ENCODE data around the gene L3MBTL2. TPM values are rescaled to one million over a fixed set of nuclear protein-coding genes. Genes with fewer than 3 reads are reported as not detected.

The L3MBTL2 gene
- total and polyA plus RNA-seq, 2 experiments from 2014 or later: 12.1 to 20.1 TPM

DNA sequence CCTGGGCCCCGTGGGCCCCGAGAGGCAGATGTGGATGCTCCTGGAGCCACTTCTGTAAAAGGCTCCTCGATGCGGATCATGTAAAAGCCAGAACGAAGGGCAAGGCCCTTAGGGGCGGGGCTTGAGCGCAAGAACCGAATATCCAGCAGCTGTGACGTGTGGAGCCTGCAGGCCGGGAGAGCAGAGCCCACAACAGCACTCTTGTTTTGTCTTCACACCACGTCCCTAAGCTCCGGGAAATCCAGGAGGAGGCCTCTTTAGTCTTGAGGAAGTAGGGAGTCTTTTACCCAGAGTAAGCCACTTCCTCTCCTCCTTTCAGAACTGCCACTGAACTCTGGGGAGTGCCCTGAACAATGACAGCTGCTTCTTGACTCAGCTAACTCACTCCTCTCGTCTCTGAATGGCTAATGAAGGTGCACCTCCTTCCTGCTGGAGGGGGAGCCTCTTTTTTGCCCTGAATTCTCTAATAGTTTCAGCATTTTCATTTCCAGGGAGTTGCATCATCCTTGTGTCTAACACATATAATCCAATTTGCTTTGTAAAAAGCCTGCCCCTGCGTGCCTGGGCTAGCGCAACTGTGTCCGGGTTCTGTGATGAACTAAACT, 12.5 kb downstream of the L3MBTL2 start:
- peak overlapping the region; percentile 25 for H3K4me2 ChIP-seq
- H4K20me1 ChIP-seq (ENCODE audit: insufficient read depth, poor library complexity, severe bottlenecking): no peaks in the 10 kb centered on the region
- no peak overlapping the region for H3K4me3 ChIP-seq
- H2AFZ ChIP-seq: no peak overlapping the region
- H3K79me2 ChIP-seq: no peaks in the 10 kb centered on the region
- H3K27ac ChIP-seq: peak overlapping the region; percentile 71
- WGBS (ENCODE audit: low lambda C conversion rate, missing lambda C conversion rate): 73% methylated on average over 16 of the region's 16 CpGs
- H3K9me3 ChIP-seq (ENCODE audit: low read depth): no peaks in the 10 kb centered on the region
- peaks cover 3% of the 10 kb centered on the region for H3K4me1 ChIP-seq (ENCODE audit: insufficient read depth)
- no peaks in the 10 kb centered on the region for H3K9me2 ChIP-seq (replicated peaks; ENCODE audit: insufficient read depth)
- no peaks in the 10 kb centered on the region for H3K36me3 ChIP-seq (replicated peaks; ENCODE audit: insufficient read depth, low read depth)
- no peaks in the 10 kb centered on the region for H3K27me3 ChIP-seq
- DNase-seq (ENCODE audit: low spot score): peak; percentile 45
- TF ChIP-seq CTCF (IDR thresholded peaks at IDR 0.05; ENCODE audit: poor library complexity) (no peak), EZH2phosphoT487 (IDR thresholded peaks at IDR 0.05; ENCODE audit: low read depth, severe bottlenecking, unreplicated experiment) (no peak), EZH2 (IDR thresholded peaks at IDR 0.05; ENCODE audit: borderline replicate concordance) (no peak)

DNA sequence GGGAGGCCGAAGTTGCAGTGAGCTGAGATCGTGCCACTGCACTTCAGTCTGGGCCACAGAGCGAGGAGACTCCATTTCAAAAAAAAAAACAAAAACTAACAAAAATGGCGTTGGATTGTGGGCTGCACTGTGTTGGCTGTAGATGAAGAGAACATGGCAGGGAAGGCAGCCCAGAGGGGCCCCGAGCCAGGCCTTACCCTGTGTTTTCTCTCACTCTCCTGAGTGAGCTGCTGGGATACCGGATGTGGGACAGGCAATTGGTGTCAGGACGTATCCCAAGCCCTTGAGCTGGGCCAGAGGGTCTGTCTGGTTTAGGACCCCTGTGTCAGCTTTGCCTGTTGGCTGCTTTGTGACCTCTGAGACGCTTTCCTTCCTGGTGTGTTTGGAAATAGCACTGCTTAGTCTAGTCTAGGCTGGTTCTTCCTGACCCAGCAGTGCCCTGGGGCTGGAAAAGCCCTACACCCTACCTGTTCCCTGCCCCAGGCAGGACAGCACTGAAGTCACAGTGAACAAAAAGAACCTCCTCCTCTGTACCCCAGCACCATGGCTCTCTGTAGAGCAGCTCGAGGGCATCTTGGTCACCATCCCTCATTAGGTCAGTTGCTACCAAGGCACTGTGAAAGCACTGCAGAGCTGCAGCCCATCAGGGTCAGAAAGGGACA, 17.9 kb downstream of the L3MBTL2 start:
- Histone ChIP-seq H4K20me1 (ENCODE audit: insufficient read depth, poor library complexity, severe bottlenecking) (no peaks in the 10 kb centered on the region), H3K36me3 (replicated peaks; ENCODE audit: insufficient read depth, low read depth) (no peaks in the 10 kb centered on the region), H3K4me3 (no peak overlapping the region), H3K4me1 (ENCODE audit: insufficient read depth) (no peaks in the 10 kb centered on the region), H3K27me3 (no peaks in the 10 kb centered on the region), H3K27ac (no peak overlapping the region), H3K9me2 (replicated peaks; ENCODE audit: insufficient read depth) (no peaks in the 10 kb centered on the region), H3K79me2 (no peaks in the 10 kb centered on the region), H2AFZ (no peak overlapping the region), H3K9me3 (ENCODE audit: low read depth) (no peaks in the 10 kb centered on the region), H3K4me2 (no peak overlapping the region)
- no peak for DNase-seq (ENCODE audit: low spot score)
- WGBS (ENCODE audit: low lambda C conversion rate, missing lambda C conversion rate): 94% methylated on average over 9 of the region's 9 CpGs
- TF ChIP-seq CTCF (IDR thresholded peaks at IDR 0.05; ENCODE audit: poor library complexity) (no peak), EZH2phosphoT487 (IDR thresholded peaks at IDR 0.05; ENCODE audit: low read depth, severe bottlenecking, unreplicated experiment) (no peak), EZH2 (IDR thresholded peaks at IDR 0.05; ENCODE audit: borderline replicate concordance) (no peak)

DNA sequence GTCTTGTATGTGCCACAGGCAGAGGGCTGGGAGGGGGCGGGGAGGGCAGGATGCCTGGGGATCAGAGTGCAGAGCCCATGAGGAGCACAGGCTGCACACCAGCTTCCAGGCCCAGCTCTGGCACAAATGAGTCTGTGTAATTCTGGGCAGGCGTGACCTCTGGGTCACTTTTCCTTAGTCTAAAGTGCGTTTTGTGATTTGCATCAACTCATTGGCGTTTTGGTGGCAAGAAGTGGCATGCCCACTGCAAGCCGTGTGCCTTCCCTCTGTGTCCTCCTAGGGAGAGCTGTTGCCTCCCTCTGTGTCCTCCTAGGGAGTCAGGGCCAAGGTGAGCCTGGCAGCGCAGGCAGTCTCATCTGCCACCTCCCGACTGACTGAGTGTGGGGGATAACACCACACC, 18.4 kb downstream of the L3MBTL2 start:
- H4K20me1 ChIP-seq (ENCODE audit: insufficient read depth, poor library complexity, severe bottlenecking): no peaks in the 10 kb centered on the region
- H3K4me1 ChIP-seq (ENCODE audit: insufficient read depth): no peaks in the 10 kb centered on the region
- H3K27ac ChIP-seq: no peak overlapping the region
- no peak overlapping the region for H2AFZ ChIP-seq
- H3K4me3 ChIP-seq: no peak overlapping the region
- H3K79me2 ChIP-seq: no peaks in the 10 kb centered on the region
- no peak for DNase-seq (ENCODE audit: low spot score)
- no peaks in the 10 kb centered on the region for H3K36me3 ChIP-seq (replicated peaks; ENCODE audit: insufficient read depth, low read depth)
- H3K27me3 ChIP-seq: no peaks in the 10 kb centered on the region
- no peak overlapping the region for H3K4me2 ChIP-seq
- H3K9me3 ChIP-seq (ENCODE audit: low read depth): no peaks in the 10 kb centered on the region
- 91% methylated on average over 7 of the region's 7 CpGs for WGBS (ENCODE audit: low lambda C conversion rate, missing lambda C conversion rate)
- H3K9me2 ChIP-seq (replicated peaks; ENCODE audit: insufficient read depth): no peaks in the 10 kb centered on the region
- no peak for TF ChIP-seq EZH2phosphoT487 (IDR thresholded peaks at IDR 0.05; ENCODE audit: low read depth, severe bottlenecking, unreplicated experiment)
